H7 (cell line): ENCODE measurements around the gene STKLD1. TPM values are rescaled to one million over a fixed set of nuclear protein-coding genes. Genes with fewer than 3 reads are reported as not detected.
A peak's percentile ranks its signal among the peaks of the same experiment; 100 is the strongest.
"Not testable (repeated sequence)": the region's sequence is repeated elsewhere in the genome, so short reads cannot be mapped to it uniquely, and the experiment has no call there.

ENCODE experiments used
- DNase-seq: peaks from one replicate; pipeline ENCODE4 v3.0.0; 2012
- H3K27me3 ChIP-seq: 2 replicates; pipeline ENCODE4 v1.6.0; 2011; ENCODE audit warnings: mild to moderate bottlenecking, low read length; ENCODE audit not compliant: control insufficient read depth, insufficient read depth
- H3K36me3 ChIP-seq: replicated peaks from 2 replicates; pipeline ENCODE4 v1.5.1; 2011; ENCODE audit warnings: low read length; ENCODE audit not compliant: control insufficient read depth, insufficient read depth
- H3K4me3 ChIP-seq: 2 replicates; pipeline ENCODE4 v1.5.1; 2011; ENCODE audit warnings: low read depth, mild to moderate bottlenecking, control low read depth, low read length, moderate library complexity; ENCODE audit not compliant: insufficient read depth
- total RNA-seq: library from RNA; depleted of rRNA; stranded (reverse); fragments of >200 nt; shearing (Covaris generic); gene quantifications from 2 replicates; pipeline ENCODE4 v1.2.3, GENCODE V29; 2014; rRNA removed

Gene STKLD1
- 0.17 and 0.41 TPM in 2 replicates for total RNA-seq

GRCh38 chr9:133375724-133376654, at the start of gene STKLD1, which contains the start of gene SURF4:
TSS of gene STKLD1 (plus strand) at chr9:133376366. CDS start at chr9:133376474, 108 bp downstream.
TSS of gene SURF4 (minus strand) at chr9:133376060. CDS start at chr9:133375969, 91 bp downstream.
- peak within 1 kb of the TSS; percentile 77 for H3K4me3 ChIP-seq
- H3K36me3 ChIP-seq, result peaks cover 3% of the 10 kb centered on the region; the same call in 1 of the 2 replicates
- DNase-seq, result peak; percentile 100
- peaks cover 11% of the 10 kb centered on the region for H3K27me3 ChIP-seq

GRCh38 chr9:133327021-133327420, 49.1 kb upstream of the STKLD1 start:
- not testable (repeated sequence) for H3K36me3 ChIP-seq, H3K27me3 ChIP-seq

DNA sequence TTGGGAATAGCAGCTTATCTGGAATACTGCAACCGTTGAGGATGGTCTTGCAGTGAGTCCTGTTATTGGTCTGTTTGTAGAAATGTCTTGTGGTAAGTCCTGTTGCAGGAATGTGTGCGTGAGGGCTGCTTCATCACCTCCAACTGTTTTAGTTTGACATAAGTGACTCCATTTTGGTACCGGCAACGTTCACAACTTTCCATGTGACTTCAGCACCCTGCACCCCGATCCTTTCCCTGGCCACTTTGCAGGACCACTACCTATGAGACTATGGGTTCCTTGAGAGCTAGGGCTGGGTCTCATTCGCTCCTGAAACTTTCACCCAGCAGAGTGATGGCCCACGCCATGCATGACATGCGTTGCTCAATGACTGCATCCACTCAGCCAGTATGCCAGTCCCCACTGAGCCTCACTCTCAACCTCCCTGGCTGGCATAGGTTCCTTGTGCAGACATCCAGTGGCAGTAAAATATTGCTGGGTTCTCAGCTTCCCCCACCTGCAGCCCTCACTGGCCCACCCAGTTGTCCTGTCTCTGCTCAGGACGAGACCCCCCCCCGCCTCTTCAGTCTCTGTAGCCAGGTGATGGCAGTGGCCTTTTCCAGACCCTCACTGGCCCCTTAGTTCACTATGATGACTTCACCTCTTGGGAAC, 48.2 kb upstream of the STKLD1 start:
- Histone ChIP-seq H3K27me3 (no peaks in the 10 kb centered on the region), H3K4me3 (no peak overlapping the region), H3K36me3 (peaks cover 9% of the 10 kb centered on the region)
- no peak for DNase-seq

More at GRCh38 chr9:133327021-133327420, 49.1 kb upstream of the STKLD1 start:
- DNase-seq, H3K4me3 ChIP-seq: not testable (repeated sequence)

DNA sequence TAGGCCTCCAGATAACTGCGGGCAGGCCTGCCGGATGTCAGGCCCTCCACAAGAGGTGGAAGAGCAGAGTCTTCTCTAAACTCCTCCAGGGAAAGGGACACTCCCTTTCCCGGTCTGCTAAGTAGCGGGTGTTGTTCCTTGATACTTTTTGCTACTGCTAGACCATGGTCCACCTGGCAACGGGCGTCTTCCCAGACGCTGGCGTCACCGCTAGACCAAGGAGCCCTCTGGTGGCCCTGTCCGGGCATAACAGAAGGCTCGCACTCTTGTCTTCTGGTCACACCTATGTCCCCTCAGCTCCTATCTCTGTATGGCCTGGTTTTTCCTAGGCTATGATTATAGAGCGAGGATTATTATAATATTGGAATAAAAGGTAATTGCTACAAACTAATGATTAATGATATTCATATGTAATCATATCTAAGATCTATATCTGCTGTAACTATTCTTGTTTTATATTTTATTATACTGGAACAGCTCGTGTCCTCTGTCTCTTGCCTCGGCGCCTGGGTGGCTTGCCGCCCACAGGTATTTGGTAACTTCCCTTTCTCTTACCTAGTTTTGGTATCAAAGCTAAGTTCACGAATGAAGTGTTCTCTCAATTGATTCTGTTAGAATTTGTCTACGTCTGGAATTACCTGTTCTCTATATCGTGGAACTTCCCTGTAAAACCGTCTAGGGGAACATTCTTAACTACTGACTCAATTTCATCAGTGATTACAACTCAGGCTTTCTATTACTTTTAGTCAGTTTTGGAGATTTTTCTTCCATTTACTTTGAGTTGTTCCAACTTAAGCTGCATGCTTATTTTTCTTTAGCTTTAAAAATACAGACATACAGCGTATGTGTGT, 46.6 kb upstream of the STKLD1 start:
- not testable (repeated sequence) for H3K27me3 ChIP-seq, H3K4me3 ChIP-seq, DNase-seq
- peaks cover 22% of the 10 kb centered on the region for H3K36me3 ChIP-seq

- Histone ChIP-seq H3K27me3 (no peaks in the 10 kb centered on the region), H3K4me3 (no peak overlapping the region), H3K36me3 (peaks cover 22% of the 10 kb centered on the region)
- DNase-seq, result no peak
These were observed 44.9 kb upstream of the STKLD1 start for GRCh38 chr9:133331221-133331620.

DNA sequence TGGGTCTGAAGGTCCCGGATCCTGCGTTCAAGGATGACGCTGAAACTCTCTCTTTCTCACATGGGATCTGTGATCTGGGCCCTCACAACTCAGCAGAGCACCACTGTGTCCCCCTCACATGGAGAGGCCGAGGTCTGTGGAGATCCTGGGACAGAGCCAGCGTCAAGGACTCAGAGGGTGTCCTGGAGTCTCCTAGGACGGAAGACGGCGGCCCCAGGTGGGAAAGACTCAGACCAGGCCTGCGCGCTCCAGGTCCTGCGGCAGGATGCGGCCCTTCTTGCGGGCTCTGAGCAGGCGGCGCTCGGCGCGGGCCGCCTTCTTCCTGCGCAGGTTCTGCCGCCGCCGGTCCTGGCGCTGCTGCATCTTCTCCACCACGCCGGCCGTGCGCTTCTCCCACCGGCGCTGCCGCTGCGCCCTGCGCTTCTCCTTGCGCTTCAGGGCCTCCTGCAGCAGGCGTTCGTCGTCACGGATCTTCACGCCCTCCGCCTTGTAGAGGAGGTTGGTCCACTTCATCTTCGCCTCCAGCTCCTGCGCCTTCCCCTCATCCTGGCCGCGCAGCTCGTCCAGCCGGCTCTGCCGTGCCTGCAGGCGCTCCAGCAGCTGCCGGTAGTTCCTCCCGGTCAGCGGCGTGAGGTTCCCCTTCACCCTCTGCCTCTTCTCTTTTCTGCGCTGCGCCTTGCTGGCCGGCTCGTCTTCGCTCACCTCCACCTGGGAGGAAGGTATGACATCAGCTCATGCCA, 44.4 kb upstream of the STKLD1 start:
- Histone ChIP-seq H3K36me3 (peaks cover 22% of the 10 kb centered on the region), H3K27me3 (no peaks in the 10 kb centered on the region), H3K4me3 (no peak overlapping the region)
- DNase-seq, result no peak

DNA sequence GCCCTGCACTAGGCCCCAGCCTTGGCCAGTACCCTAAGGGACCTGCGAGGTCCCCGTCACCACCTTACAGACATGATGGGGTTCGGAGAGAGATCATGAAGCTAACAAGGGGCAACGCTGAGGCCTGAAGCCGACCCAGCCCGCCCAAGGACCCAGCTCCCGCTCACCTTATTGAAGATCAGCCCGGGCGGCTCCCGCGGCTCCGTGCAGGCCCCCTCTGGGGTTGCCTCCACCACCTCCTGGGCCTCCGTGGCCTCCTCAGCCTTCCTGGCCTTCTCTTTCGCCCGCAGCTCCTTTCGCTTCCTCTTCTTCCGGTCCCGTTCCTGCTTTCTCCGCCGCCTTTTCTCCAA, 43.8 kb upstream of the STKLD1 start:
- H3K4me3 ChIP-seq, result no peak overlapping the region
- no peaks in the 10 kb centered on the region for H3K27me3 ChIP-seq
- DNase-seq, result no peak
- H3K36me3 ChIP-seq, result peaks cover 22% of the 10 kb centered on the region

DNA sequence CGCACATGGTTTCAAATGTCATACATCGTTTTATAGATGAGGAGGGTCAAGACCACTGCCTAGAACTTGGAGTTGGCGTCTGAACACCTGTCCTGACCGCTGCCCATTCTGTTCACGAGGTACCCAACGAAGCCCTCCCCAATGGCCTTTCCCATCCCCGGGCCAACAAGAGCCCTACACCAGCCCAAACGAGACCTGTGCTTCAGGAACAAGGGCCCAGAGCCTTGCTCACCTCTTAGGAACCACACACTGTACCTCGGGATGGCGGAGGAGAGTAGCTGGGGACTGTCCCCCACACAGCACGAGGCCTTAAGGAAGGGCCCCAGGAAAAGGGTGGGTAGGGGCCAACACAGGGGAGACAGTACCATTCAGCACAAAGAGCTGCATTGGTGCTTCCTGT, 43.2 kb upstream of the STKLD1 start:
- H3K27me3 ChIP-seq, result no peaks in the 10 kb centered on the region
- no peak overlapping the region for H3K4me3 ChIP-seq
- peaks cover 22% of the 10 kb centered on the region for H3K36me3 ChIP-seq
- DNase-seq, result no peak

DNA sequence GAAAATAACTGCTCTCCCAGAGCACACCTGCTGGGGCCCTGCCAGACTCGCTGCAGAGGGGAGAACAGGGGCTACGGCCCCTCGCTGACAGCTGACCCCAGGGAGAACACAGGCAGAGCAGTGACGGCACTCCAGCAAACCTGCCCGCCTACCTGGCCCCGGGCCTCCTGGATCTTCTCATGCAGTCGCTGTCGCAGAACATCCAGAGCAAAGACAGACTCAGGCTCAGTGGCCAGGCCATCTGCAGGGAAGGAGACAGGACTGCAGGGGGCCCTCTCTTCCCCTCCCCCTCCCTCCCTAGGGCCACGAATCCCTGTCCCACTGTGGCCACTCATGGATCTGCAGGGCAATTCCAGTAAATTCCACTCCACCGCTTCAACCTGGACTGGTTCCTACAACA, 42.6 kb upstream of the STKLD1 start:
- Histone ChIP-seq H3K27me3 (no peaks in the 10 kb centered on the region), H3K4me3 (no peak overlapping the region), H3K36me3 (peaks cover 22% of the 10 kb centered on the region)
- DNase-seq, result no peak

DNA sequence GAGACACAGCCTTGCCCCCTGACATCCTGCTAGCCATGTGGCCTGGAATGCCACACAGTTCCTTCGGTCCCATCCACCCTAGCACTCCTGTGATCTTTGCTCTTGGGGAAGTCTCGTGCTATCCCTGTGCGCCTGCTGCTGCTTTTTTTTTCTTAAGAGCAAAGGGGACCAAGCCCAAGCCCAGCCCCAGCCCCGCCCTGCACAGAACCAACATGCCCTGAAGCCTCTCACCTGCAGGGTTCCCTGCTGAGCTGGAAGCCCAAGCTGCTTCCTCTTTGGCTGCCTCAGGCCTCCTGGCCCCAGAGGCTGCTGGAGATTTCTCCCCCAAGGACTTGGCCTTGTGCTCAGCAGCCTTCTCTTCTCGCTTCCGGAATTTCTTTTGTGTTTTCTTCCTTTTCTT, 42.0 kb upstream of the STKLD1 start:
- Histone ChIP-seq H3K27me3 (no peaks in the 10 kb centered on the region), H3K4me3 (no peak overlapping the region), H3K36me3 (peaks cover 24% of the 10 kb centered on the region)
- no peak for DNase-seq

DNA sequence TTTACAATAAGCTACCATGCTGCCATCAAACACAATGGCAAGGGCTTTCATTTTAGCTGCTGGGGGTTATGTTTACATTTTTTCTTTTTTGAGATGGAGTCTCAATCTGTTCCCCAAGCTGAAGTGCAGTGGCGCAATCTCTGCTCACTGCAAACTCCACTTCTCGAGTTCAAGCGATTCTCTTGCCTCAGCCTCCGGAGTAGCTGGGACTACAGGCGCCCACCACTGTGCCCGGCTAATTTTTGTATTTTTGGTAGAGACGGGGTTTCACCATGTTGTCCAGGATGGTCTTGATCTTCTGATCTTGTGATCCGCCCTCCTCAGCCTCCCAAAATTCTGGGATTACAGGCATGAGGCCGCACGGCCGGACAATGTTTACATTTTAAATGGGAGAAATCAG, 41.3 kb upstream of the STKLD1 start:
- Histone ChIP-seq H3K36me3 (peaks cover 26% of the 10 kb centered on the region), H3K4me3 (peak overlapping the region; percentile 94)
- not testable (repeated sequence) for DNase-seq, H3K27me3 ChIP-seq

DNA sequence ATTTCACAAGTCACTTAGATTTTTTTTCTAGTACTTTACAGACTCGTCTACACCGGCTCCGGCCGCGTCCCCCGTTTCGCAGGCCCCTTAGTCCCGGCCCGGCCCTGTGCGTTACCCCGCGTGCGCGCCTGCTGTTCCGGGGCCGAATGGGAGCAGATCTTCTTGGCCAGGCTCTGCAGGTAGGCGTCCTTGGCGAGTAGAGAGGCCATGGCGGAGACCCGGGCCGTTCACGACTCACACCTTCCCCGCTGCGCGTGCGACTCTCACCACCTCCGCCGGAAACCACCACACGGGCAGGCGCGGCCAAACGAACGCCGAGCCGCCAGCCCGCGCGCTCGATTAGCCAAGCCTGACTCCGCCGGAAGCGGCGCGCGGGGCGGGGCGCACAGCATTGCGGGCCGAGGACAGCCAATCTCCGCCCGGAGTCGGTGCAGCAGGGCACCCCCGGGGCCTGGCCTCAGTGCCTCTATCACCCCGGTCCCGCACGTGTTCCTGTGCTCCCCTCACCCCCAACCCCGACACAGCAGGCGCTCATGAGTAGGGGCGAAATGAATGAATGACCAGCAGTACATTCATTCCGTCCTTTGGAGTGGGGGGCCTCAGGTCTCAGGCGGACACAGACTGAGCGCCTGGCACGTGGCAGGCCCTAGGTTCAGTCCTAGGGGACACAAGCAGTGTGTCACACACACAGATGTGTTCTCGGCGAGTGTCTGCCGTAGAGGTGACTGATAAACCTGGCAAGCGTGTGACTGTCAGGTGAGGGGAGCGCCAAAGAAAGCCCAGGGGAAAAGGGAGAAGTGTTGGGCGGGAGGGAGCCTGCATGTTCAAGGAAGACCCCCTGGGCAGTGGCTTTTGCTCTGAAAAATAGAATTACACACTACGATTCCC, 40.0 kb upstream of the STKLD1 start, which contains the start of gene SURF6:
TSS of gene SURF6 (minus strand) at position 265 of the 888 bp plus-strand sequence. CDS start at position 209, 56 bp downstream.
- DNase-seq, result peak; percentile 97
- Histone ChIP-seq H3K36me3 (peaks cover 34% of the 10 kb centered on the region), H3K4me3 (peak within 1 kb of the TSS; percentile 94), H3K27me3 (no peaks in the 10 kb centered on the region)

DNA sequence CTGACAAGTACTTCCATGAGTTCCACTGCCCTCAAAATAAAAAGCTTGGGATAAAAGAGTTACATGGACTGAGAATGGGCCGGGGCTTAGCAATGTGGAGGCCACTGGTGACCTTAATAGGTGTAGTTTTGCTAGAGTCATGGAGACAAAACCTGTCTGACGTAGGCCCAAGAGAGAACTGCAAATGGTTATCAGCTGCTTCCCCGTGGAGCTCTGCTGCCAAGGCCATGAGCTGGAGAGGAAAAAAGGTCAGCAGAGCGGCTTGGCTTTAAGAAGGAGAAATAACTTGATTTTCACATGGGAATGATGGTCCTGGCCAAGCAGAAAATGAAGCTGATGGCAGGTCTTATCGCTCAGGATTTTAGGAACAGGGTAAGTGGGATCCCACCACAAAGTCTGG, 36.5 kb upstream of the STKLD1 start:
- DNase-seq, result no peak
- Histone ChIP-seq H3K27me3 (no peaks in the 10 kb centered on the region), H3K36me3 (peaks cover 44% of the 10 kb centered on the region), H3K4me3 (no peak overlapping the region)
